ENCODE data around the gene CTAG1A. TPM values are rescaled to one million over a fixed set of nuclear protein-coding genes. Genes with fewer than 3 reads are reported as not detected.

Gene CTAG1A
- total RNA-seq, 1 donor from 2014 or later, result not detected

DNA sequence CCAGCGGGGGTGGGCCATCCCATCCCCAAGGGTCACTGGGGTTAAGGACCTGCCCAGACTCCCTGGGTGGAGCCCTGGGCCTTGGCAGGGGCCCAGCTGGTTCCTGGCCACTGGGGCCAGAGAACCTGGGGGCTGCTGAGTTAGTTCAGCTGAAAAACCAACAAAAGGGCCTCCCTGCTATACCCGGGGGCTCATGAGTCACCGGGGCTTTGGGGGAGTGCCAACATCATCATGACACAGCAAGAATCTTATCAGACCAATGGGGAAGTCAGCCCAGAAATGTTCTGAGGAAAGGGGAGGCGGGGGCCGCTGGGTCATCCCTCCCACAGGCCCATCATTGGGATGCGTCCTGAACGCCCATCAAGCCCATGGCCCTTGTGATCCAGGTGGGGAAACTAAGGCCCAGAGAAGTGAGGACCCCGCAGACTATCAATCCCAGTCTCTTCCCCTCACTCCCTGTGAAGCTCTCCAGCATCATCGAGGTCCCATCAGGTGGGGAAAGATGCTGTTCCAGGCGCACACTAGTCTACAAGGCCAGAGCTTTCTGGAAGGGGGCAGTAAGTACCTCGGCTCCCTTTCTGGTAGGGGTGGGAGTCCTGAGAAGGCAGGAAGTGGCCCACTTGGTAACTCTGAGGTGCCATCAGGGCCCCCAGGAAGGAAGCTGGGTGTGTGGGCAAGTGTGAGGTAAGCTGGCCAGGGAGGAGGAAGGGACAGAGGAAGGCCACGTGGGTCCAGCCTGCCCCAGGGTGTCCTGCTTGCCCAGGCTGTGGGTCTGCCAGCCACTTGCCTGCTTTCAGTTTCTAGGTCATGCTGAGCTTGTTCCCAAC, 42.8 kb upstream of the CTAG1A start:
- H3K9me3 Mint-ChIP-seq, result peaks cover 5% of the 10 kb centered on the region
- DNase-seq (ENCODE audit: low spot score in 2 of 2, unreplicated experiment in 2 of 2), result no peak
- H3K4me1 Mint-ChIP-seq, result peaks cover 9% of the 10 kb centered on the region
- peaks cover 6% of the 10 kb centered on the region for H3K36me3 Mint-ChIP-seq
- no peak for TF ChIP-seq CTCF (IDR thresholded peaks at IDR 0.05; ENCODE audit: unreplicated experiment)
- peak overlapping the region; percentile 30 for H3K27ac Mint-ChIP-seq
- H3K27me3 Mint-ChIP-seq (ENCODE audit: low read depth), result no peaks in the 10 kb centered on the region
- H3K4me3 Mint-ChIP-seq, result no peak overlapping the region

- Mint-ChIP-seq H3K36me3 (peaks cover 7% of the 10 kb centered on the region), H3K27me3 (ENCODE audit: low read depth) (no peaks in the 10 kb centered on the region), H3K27ac (no peak overlapping the region), H3K4me3 (no peak overlapping the region), H3K4me1 (peaks cover 9% of the 10 kb centered on the region), H3K9me3 (peaks cover 6% of the 10 kb centered on the region)
- TF ChIP-seq CTCF (IDR thresholded peaks at IDR 0.05; ENCODE audit: unreplicated experiment), result no peak
- DNase-seq (ENCODE audit: low spot score in 2 of 2, unreplicated experiment in 2 of 2), result no peak
These were observed 42.1 kb upstream of the CTAG1A start for GRCh38 chrX:154542723-154543424.

GRCh38 chrX:154545673-154546274, 39.2 kb upstream of the CTAG1A start:
- Mint-ChIP-seq H3K4me1 (peaks cover 13% of the 10 kb centered on the region), H3K27ac (no peak overlapping the region), H3K9me3 (peaks cover 5% of the 10 kb centered on the region)

GRCh38 chrX:154546354-154547244, 38.3 kb upstream of the CTAG1A start, which contains the start of gene G6PD:
Gene G6PD, minus strand, starts transcription at chrX:154546846. Its CDS starts 691 bp downstream, at chrX:154546155.
- peaks cover 5% of the 10 kb centered on the region for H3K36me3 Mint-ChIP-seq
- no peaks in the 10 kb centered on the region for H3K27me3 Mint-ChIP-seq (ENCODE audit: low read depth)
- peak within 1 kb of the TSS; percentile 96 for H3K27ac Mint-ChIP-seq
- peaks cover 13% of the 10 kb centered on the region for H3K4me1 Mint-ChIP-seq
- peaks cover 5% of the 10 kb centered on the region for H3K9me3 Mint-ChIP-seq
- TF ChIP-seq CTCF (IDR thresholded peaks at IDR 0.05; ENCODE audit: unreplicated experiment), result no peak
- peak within 1 kb of the TSS; percentile 84 for H3K4me3 Mint-ChIP-seq
- peak in 1 of 2 experiments; percentile 58 for DNase-seq (ENCODE audit: low spot score in 2 of 2, unreplicated experiment in 2 of 2)

More at GRCh38 chrX:154545673-154546274, 39.2 kb upstream of the CTAG1A start:
- no peak for TF ChIP-seq CTCF (IDR thresholded peaks at IDR 0.05; ENCODE audit: unreplicated experiment)
- no peak for DNase-seq (ENCODE audit: low spot score in 2 of 2, unreplicated experiment in 2 of 2)
- Mint-ChIP-seq H3K36me3 (peaks cover 5% of the 10 kb centered on the region), H3K27me3 (ENCODE audit: low read depth) (no peaks in the 10 kb centered on the region), H3K4me3 (peak overlapping the region; percentile 69)
